HEK293 (cell line): ENCODE measurements around the gene CHMP4A.

Source experiments
- CTCF ChIA-PET: fragments of 350-600 bp; formaldehyde crosslinking; extraction: SDS; loops from one replicate; lab custom pipeline; 2021; ENCODE audit warnings: antibody characterized with exemption; lab: Yijun Ruan, JAX
- POLR2A ChIA-PET: fragments of 300-600 bp; formaldehyde crosslinking; extraction: SDS; loops from one replicate; lab custom pipeline; 2020; ENCODE audit warnings: antibody characterized with exemption, inconsistent platforms; lab: Yijun Ruan, JAX
- H3K27ac ChIP-seq: fragments of 200-500 bp; sonication (Bioruptor generic); 2 replicates; pipeline ENCODE4 v1.5.1; 2014; ENCODE audit warnings: low read depth, low read length, control low read depth, inconsistent platforms; ENCODE audit errors: extremely low read depth
- H3K36me3 ChIP-seq, 2 experiments: fragments of 200-500 bp in 1 of 2; sonication (Bioruptor generic) in 1 of 2; 1 replicate in 1 of 2; 2 replicates in 1 of 2; pipeline ENCODE4 v1.5.1; 2014 to 2017; ENCODE audit warnings: inconsistent platforms in 2 of 2, low read length in 2 of 2; ENCODE audit not compliant: control insufficient read depth in 2 of 2, insufficient read depth in 1 of 2
- H3K4me1 ChIP-seq: fragments of 200-500 bp; sonication (Bioruptor generic); 2 replicates; pipeline ENCODE4 v1.5.1; 2014; ENCODE audit warnings: mild to moderate bottlenecking, low read length, inconsistent platforms; ENCODE audit not compliant: control insufficient read depth, insufficient read depth
- H3K4me3 ChIP-seq: 2 replicates; pipeline ENCODE4 v1.5.1; 2011; ENCODE audit warnings: low read depth, mild to moderate bottlenecking, control low read depth, low read length, moderate library complexity
- H3K9me3 ChIP-seq: fragments of 200-500 bp; sonication (Bioruptor generic); 2 replicates; pipeline ENCODE4 v1.5.1; 2014; ENCODE audit warnings: low read depth, low read length, inconsistent platforms; ENCODE audit not compliant: control insufficient read depth, insufficient read depth
- ZNF155 ChIP-seq: fragments of 450-650 bp; formaldehyde crosslinking; IDR thresholded peaks from 2 replicates; pipeline ENCODE4 v1.5.1; 2016; ENCODE audit warnings: missing biosample characterization, missing genetic modification characterization
- ZNF221 ChIP-seq: fragments of 450-650 bp; formaldehyde crosslinking; IDR thresholded peaks from 2 replicates; pipeline ENCODE4 v1.5.1; 2017; ENCODE audit warnings: missing biosample characterization, missing genetic modification characterization, borderline replicate concordance
- ZNF239 ChIP-seq: fragments of 450-650 bp; formaldehyde crosslinking; IDR thresholded peaks from 2 replicates; pipeline ENCODE4 v1.5.1; 2016; ENCODE audit warnings: missing biosample characterization, missing genetic modification characterization
- ZNF302 ChIP-seq: fragments of 450-650 bp; formaldehyde crosslinking; IDR thresholded peaks from 2 replicates; pipeline ENCODE4 v1.5.1; 2016; ENCODE audit warnings: missing biosample characterization, missing genetic modification characterization, low read depth
- ZNF341 ChIP-seq: fragments of 450-650 bp; formaldehyde crosslinking; IDR thresholded peaks from 2 replicates; pipeline ENCODE4; 2016; ENCODE audit warnings: low read depth, missing biosample characterization, missing genetic modification characterization
- ZNF37A ChIP-seq: fragments of 450-650 bp; IDR thresholded peaks from 2 replicates; pipeline ENCODE4 v1.5.1; 2018; ENCODE audit warnings: missing biosample characterization, missing genetic modification characterization
- ZNF473 ChIP-seq: fragments of 450-650 bp; formaldehyde crosslinking; IDR thresholded peaks from 2 replicates; pipeline ENCODE4 v1.5.1; 2017; ENCODE audit warnings: missing biosample characterization, missing genetic modification characterization
- ZNF548 ChIP-seq: fragments of 450-650 bp; formaldehyde crosslinking; IDR thresholded peaks from 2 replicates; pipeline ENCODE4 v1.5.1; 2016; ENCODE audit warnings: missing biosample characterization, missing genetic modification characterization
- ZNF560 ChIP-seq: fragments of 450-650 bp; formaldehyde crosslinking; IDR thresholded peaks from 2 replicates; pipeline ENCODE4 v1.5.1; 2017; ENCODE audit warnings: missing biosample characterization, missing genetic modification characterization, borderline replicate concordance
- ZNF624 ChIP-seq: fragments of 450-650 bp; formaldehyde crosslinking; IDR thresholded peaks from 2 replicates; pipeline ENCODE4 v1.5.1; 2017; ENCODE audit warnings: missing biosample characterization, missing genetic modification characterization
- ZNF776 ChIP-seq: fragments of 450-650 bp; formaldehyde crosslinking; IDR thresholded peaks from 2 replicates; pipeline ENCODE4 v1.5.0; 2017; ENCODE audit warnings: missing biosample characterization, missing genetic modification characterization, borderline replicate concordance
- ZNF837 ChIP-seq: fragments of 450-650 bp; formaldehyde crosslinking; IDR thresholded peaks from 2 replicates; pipeline ENCODE4 v1.5.1; 2016; ENCODE audit warnings: missing biosample characterization, missing genetic modification characterization
- ZNF843 ChIP-seq: fragments of 450-650 bp; formaldehyde crosslinking; IDR thresholded peaks from 2 replicates; pipeline ENCODE4 v1.5.1; 2016; ENCODE audit warnings: missing biosample characterization, missing genetic modification characterization
- ZSCAN30 ChIP-seq: fragments of 450-650 bp; IDR thresholded peaks from 2 replicates; pipeline ENCODE4 v1.5.1; 2018; ENCODE audit warnings: missing biosample characterization, mild to moderate bottlenecking, missing genetic modification characterization, moderate library complexity
- TF ChIP-seq, protein P1 (sequence below): fragments of 450-650 bp; formaldehyde crosslinking; IDR thresholded peaks from 2 replicates; pipeline ENCODE4 v1.5.1; 2016; ENCODE audit warnings: missing biosample characterization, missing genetic modification characterization
- TF ChIP-seq, protein P2 (sequence below): fragments of 450-650 bp; formaldehyde crosslinking; IDR thresholded peaks from 2 replicates; pipeline ENCODE4 v1.5.1; 2016; ENCODE audit warnings: missing biosample characterization, missing genetic modification characterization
- TF ChIP-seq, protein P3 (sequence below): fragments of 450-650 bp; formaldehyde crosslinking; IDR thresholded peaks from 2 replicates; pipeline ENCODE4 v1.5.1; 2016; ENCODE audit warnings: missing biosample characterization, missing genetic modification characterization
- TF ChIP-seq, protein P4 (sequence below): fragments of 450-650 bp; formaldehyde crosslinking; IDR thresholded peaks from 2 replicates; pipeline ENCODE4 v1.5.1; 2016; ENCODE audit warnings: missing biosample characterization, missing genetic modification characterization
- TF ChIP-seq, protein P5 (sequence below): fragments of 450-650 bp; formaldehyde crosslinking; IDR thresholded peaks from 2 replicates; pipeline ENCODE4 v1.5.1; 2016; ENCODE audit warnings: missing biosample characterization, missing genetic modification characterization
- TF ChIP-seq, protein P6 (sequence below): fragments of 450-650 bp; formaldehyde crosslinking; IDR thresholded peaks from 2 replicates; pipeline ENCODE4 v1.5.1; 2016; ENCODE audit warnings: missing biosample characterization, missing genetic modification characterization, low read depth

CHMP4A gene

DNA sequence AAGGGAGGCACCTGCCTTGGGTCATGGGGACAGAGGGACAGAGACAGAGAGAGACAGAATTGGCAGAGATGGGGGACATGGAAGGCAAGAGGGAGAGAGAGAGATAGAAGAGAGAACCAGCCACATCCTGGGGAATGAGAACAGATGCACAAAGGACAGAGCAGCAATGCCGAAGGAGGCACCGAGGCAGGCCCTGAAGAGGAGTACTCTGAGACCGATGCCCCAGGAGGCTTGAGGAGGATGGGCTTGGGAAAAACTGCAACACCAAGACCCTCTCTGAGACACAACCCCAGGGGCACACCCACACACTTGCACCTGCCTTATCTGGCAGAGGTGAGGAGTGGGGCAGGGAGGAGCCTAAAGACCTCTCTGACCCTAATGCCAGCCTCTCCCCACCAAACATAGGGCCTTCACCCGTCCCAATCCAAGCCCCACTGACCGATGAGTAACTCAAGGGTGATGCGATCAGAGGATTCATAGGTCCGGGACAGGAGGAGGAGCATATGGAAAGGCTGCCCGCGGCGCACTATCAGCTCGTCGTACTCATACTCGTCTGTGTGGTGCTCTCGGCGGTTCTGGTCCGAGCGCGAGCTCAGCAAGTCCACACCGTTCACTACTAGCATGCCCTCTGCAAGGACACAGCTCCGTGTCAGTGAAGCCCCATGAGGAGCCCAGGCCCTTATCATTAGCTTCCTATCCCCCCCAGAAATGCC lies 48.1 kb upstream of the CHMP4A start:
- H3K36me3 ChIP-seq: peaks cover 0 to 12% of the 10 kb centered on the region in 2 experiments; a peak in 1 of 3 replicates
- no peaks in the 10 kb centered on the region for H3K9me3 ChIP-seq
- POLR2A ChIA-PET: interaction anchor here (0.7 to 3.6 kb wide), 4 partner anchors 10 to 168 kb away, joined by 3 to 16 read pairs (median 9); partner anchors contain the start of genes EMC9, PCK2, RABGGTA and TINF2
- TF ChIP-seq ZNF776: no peak
- no peak for TF ChIP-seq ZNF302
- H3K4me1 ChIP-seq: no peaks in the 10 kb centered on the region
- H3K27ac ChIP-seq: no peak overlapping the region
- no peak overlapping the region for H3K4me3 ChIP-seq
- CTCF ChIA-PET: interaction anchor here (0.6 to 1.4 kb wide), 3 partner anchors 14 to 19 kb away, joined by 3 to 6 read pairs (median 4); partner anchors contain the start of gene TINF2

DNA sequence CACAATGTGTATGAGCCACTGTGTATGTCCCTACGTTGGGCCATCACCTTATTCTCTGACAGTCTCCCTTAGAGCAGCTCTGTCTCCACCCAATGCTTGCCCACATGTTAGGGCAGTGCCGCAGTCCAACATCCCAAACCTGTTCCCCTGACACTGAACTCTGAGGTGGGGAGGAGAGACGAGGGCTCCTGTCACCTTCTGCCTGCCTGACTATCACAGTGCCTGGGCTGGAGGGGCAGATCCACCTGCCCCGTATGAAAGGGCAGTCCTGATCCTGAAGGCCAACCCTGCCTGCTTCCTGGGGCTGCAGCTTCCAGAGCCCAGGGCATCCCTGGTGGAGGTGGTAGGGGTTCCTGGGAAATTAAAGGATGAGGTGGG lies 47.5 kb upstream of the CHMP4A start:
- ChIA-PET POLR2A (interaction anchor here (3.6 kb wide), 1 partner anchor 10 kb away, joined by 16 read pairs; the partner anchor contains the start of gene RABGGTA), CTCF (no interaction called here)
- Histone ChIP-seq H3K9me3 (no peaks in the 10 kb centered on the region), H3K4me3 (no peak overlapping the region), H3K4me1 (no peaks in the 10 kb centered on the region), H3K36me3 (peaks cover 0 to 6% of the 10 kb centered on the region in 2 experiments; a peak in 1 of 3 replicates)
- TF ChIP-seq ZNF341 (tag by site-specific recombination) (no peak), ZNF560 (tag by site-specific recombination) (no peak), ZNF155 (tag by site-specific recombination) (no peak), ZNF239 (tag by site-specific recombination) (no peak), ZNF473 (tag by site-specific recombination) (no peak), ZSCAN30 (tag by site-specific recombination) (no peak), ZNF37A (no peak)
- TF ChIP-seq, protein P1, sequence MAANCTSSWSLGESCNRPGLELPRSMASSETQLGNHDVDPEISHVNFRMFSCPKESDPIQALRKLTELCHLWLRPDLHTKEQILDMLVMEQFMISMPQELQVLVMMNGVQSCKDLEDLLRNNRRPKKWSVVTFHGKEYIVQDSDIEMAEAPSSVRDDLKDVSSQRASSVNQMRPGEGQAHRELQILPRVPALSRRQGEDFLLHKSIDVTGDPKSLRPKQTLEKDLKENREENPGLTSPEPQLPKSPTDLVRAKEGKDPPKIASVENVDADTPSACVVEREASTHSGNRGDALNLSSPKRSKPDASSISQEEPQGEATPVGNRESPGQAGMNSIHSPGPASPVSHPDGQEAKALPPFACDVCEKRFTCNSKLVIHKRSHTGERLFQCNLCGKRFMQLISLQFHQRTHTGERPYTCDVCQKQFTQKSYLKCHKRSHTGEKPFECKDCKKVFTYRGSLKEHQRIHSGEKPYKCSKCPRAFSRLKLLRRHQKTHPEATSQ: no peak
- TF ChIP-seq, protein P2, sequence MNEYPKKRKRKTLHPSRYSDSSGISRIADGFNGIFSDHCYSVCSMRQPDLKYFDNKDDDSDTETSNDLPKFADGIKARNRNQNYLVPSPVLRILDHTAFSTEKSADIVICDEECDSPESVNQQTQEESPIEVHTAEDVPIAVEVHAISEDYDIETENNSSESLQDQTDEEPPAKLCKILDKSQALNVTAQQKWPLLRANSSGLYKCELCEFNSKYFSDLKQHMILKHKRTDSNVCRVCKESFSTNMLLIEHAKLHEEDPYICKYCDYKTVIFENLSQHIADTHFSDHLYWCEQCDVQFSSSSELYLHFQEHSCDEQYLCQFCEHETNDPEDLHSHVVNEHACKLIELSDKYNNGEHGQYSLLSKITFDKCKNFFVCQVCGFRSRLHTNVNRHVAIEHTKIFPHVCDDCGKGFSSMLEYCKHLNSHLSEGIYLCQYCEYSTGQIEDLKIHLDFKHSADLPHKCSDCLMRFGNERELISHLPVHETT (tag by site-specific recombination): no peak
- TF ChIP-seq, all 188 proteins: peak for 0
- H3K27ac ChIP-seq: no peak overlapping the region

DNA sequence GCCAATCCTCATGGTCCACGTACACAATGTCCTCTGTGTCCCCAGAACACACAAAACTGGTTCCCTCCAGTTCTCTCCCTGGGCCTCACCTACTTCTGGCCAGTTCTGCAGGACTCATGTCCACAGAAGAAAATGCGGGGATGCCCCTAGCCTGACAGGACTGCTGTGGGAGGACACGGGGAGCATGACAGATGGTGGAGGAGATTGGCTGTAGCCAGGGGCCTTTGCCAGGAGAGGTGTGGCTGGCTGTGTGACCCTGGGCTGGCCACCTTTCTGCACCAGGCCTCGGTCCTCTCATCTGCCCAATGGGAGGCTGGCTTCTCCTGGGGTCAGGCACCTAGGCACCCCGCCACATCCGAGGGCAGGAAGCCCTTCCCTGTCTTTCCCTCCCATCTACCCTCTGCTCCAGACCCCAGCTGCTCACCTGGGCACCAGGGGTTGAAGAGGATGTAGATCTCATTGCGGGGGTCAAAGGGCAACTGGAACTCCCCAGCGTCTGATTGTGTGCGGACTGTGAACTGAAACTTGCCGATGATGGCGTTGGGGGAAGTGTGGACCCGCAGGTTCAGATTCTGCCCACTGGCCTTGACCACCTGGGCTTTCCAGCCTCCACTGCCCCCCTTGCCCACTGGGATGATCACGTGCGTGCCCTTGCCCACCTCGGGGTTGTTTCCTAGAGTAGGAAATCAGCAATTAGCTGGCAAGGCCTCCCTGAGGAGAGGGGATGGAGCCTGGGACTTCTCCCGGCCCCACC lies 46.9 kb upstream of the CHMP4A start:
- ChIA-PET CTCF (no interaction called here), POLR2A (interaction anchor here (3.6 kb wide), 1 partner anchor 11 kb away, joined by 16 read pairs; the partner anchor contains the start of gene RABGGTA)
- TF ChIP-seq ZNF843 (tag by site-specific recombination): no peak
- no peak for TF ChIP-seq ZNF548
- TF ChIP-seq ZNF221 (tag by site-specific recombination): no peak
- TF ChIP-seq, protein P3, sequence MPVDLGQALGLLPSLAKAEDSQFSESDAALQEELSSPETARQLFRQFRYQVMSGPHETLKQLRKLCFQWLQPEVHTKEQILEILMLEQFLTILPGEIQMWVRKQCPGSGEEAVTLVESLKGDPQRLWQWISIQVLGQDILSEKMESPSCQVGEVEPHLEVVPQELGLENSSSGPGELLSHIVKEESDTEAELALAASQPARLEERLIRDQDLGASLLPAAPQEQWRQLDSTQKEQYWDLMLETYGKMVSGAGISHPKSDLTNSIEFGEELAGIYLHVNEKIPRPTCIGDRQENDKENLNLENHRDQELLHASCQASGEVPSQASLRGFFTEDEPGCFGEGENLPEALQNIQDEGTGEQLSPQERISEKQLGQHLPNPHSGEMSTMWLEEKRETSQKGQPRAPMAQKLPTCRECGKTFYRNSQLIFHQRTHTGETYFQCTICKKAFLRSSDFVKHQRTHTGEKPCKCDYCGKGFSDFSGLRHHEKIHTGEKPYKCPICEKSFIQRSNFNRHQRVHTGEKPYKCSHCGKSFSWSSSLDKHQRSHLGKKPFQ (tag by site-specific recombination): no peak
- TF ChIP-seq, protein P4, sequence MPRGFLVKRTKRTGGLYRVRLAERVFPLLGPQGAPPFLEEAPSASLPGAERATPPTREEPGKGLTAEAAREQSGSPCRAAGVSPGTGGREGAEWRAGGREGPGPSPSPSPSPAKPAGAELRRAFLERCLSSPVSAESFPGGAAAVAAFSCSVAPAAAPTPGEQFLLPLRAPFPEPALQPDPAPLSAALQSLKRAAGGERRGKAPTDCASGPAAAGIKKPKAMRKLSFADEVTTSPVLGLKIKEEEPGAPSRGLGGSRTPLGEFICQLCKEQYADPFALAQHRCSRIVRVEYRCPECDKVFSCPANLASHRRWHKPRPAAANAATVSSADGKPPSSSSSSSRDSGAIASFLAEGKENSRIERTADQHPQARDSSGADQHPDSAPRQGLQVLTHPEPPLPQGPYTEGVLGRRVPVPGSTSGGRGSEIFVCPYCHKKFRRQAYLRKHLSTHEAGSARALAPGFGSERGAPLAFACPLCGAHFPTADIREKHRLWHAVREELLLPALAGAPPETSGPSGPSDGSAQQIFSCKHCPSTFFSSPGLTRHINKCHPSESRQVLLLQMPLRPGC (tag by site-specific recombination): no peak
- TF ChIP-seq ZNF837 (tag by site-specific recombination): no peak
- TF ChIP-seq, protein P5, sequence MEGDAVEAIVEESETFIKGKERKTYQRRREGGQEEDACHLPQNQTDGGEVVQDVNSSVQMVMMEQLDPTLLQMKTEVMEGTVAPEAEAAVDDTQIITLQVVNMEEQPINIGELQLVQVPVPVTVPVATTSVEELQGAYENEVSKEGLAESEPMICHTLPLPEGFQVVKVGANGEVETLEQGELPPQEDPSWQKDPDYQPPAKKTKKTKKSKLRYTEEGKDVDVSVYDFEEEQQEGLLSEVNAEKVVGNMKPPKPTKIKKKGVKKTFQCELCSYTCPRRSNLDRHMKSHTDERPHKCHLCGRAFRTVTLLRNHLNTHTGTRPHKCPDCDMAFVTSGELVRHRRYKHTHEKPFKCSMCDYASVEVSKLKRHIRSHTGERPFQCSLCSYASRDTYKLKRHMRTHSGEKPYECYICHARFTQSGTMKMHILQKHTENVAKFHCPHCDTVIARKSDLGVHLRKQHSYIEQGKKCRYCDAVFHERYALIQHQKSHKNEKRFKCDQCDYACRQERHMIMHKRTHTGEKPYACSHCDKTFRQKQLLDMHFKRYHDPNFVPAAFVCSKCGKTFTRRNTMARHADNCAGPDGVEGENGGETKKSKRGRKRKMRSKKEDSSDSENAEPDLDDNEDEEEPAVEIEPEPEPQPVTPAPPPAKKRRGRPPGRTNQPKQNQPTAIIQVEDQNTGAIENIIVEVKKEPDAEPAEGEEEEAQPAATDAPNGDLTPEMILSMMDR (tag by site-specific recombination): no peak
- TF ChIP-seq ZNF155 (tag by site-specific recombination): no peak
- TF ChIP-seq, protein P6, sequence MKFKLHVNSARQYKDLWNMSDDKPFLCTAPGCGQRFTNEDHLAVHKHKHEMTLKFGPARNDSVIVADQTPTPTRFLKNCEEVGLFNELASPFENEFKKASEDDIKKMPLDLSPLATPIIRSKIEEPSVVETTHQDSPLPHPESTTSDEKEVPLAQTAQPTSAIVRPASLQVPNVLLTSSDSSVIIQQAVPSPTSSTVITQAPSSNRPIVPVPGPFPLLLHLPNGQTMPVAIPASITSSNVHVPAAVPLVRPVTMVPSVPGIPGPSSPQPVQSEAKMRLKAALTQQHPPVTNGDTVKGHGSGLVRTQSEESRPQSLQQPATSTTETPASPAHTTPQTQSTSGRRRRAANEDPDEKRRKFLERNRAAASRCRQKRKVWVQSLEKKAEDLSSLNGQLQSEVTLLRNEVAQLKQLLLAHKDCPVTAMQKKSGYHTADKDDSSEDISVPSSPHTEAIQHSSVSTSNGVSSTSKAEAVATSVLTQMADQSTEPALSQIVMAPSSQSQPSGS (tag by site-specific recombination): no peak
- TF ChIP-seq ZNF624: no peak

More for the DNA sequence above, 46.9 kb upstream of the CHMP4A start:
- Histone ChIP-seq H3K36me3 (peaks cover 0 to 3% of the 10 kb centered on the region in 2 experiments; a peak in 1 of 3 replicates), H3K9me3 (no peaks in the 10 kb centered on the region), H3K4me3 (no peak overlapping the region), H3K4me1 (no peaks in the 10 kb centered on the region), H3K27ac (no peak overlapping the region)
